ENCODE measurements around the gene MYZAP. TPM values are rescaled to one million over a fixed set of nuclear protein-coding genes. Genes with fewer than 3 reads are reported as not detected.

MYZAP gene
- total RNA-seq, 1 experiment from 2014 or later, result 5.9 TPM

GRCh38 chr15:57551715-57552677 lies 39.7 kb upstream of the MYZAP start:
- H3K4me2 ChIP-seq, result peak overlapping the region; percentile 74
- intact Hi-C loops (cut with micrococcal nuclease; ENCODE audit: unreplicated experiment), result no loop called here
- H3K27ac ChIP-seq, result peak overlapping the region; percentile 71

GRCh38 chr15:57552678-57553334 lies 38.9 kb upstream of the MYZAP start:
- peak overlapping the region; percentile 71; the same call in 1 of the 2 replicates for H3K27ac ChIP-seq
- H3K9me2 ChIP-seq (ENCODE audit: insufficient read depth), result no peaks in the 10 kb centered on the region
- BruUV-seq (replicated peaks), result no TSS peak
- no peaks in the 10 kb centered on the region for H3K27me3 ChIP-seq (ENCODE audit: insufficient read depth, low read depth)
- DNase-seq, result no peak
- intact Hi-C loops (cut with micrococcal nuclease; ENCODE audit: unreplicated experiment), result no loop called here
- H4K20me1 ChIP-seq (ENCODE audit: insufficient read depth), result no peaks in the 10 kb centered on the region
- H3K4me3 ChIP-seq, result no peak overlapping the region
- no peaks in the 10 kb centered on the region for H3K9me3 ChIP-seq (ENCODE audit: insufficient read depth, low read depth)
- H3K4me1 ChIP-seq (replicated peaks; ENCODE audit: insufficient read depth), result peaks cover 28% of the 10 kb centered on the region
- peak overlapping the region; percentile 74; the same call in 1 of the 2 replicates for H3K4me2 ChIP-seq
- ChIA-PET CTCF (interaction anchor here (1.5 kb wide), 1 partner anchor 10 kb away, joined by 6 read pairs; no protein-coding TSS in a partner anchor), POLR2A (ENCODE audit: unreplicated experiment) (no interaction called here)
- peaks cover 16% of the 10 kb centered on the region for H3F3A ChIP-seq (ENCODE audit: insufficient read depth, low read depth)
- no peaks in the 10 kb centered on the region for H3K79me2 ChIP-seq (ENCODE audit: low read depth)
- TF ChIP-seq CTCF (conservative IDR thresholded peaks at IDR 0.05) (no peak), EZH2 (IDR thresholded peaks at IDR 0.05; ENCODE audit: low read depth) (no peak)
- no peak overlapping the region for H2AFZ ChIP-seq
- H3K36me3 ChIP-seq (ENCODE audit: low read depth), result no peaks in the 10 kb centered on the region

More at GRCh38 chr15:57551715-57552677, 39.7 kb upstream of the MYZAP start:
- CTCF ChIA-PET, result interaction anchor here (0.6 to 1.5 kb wide), 3 partner anchors 10 to 24 kb away, joined by 3 to 6 read pairs (median 4); no protein-coding TSS in a partner anchor
- Histone ChIP-seq H3K27me3 (ENCODE audit: insufficient read depth, low read depth) (no peaks in the 10 kb centered on the region), H2AFZ (0 out of 2 replicates have a peak overlapping the region, but pooled peaks have one; percentile 46), H3K4me3 (peak overlapping the region; percentile 10; the same call in 1 of the 2 replicates), H3K79me2 (ENCODE audit: low read depth) (no peaks in the 10 kb centered on the region), H3K4me1 (replicated peaks; ENCODE audit: insufficient read depth) (peaks cover 28% of the 10 kb centered on the region), H3F3A (ENCODE audit: insufficient read depth, low read depth) (peaks cover 16% of the 10 kb centered on the region), H4K20me1 (ENCODE audit: insufficient read depth) (no peaks in the 10 kb centered on the region), H3K36me3 (ENCODE audit: low read depth) (no peaks in the 10 kb centered on the region), H3K9me3 (ENCODE audit: insufficient read depth, low read depth) (no peaks in the 10 kb centered on the region), H3K9me2 (ENCODE audit: insufficient read depth) (no peaks in the 10 kb centered on the region)
- DNase-seq, result peak; percentile 78 to 91
- POLR2A ChIA-PET (ENCODE audit: unreplicated experiment), result interaction anchor here (0.7 kb wide), 1 partner anchor 156 kb away, joined by 4 read pairs; no protein-coding TSS in a partner anchor
- BruUV-seq (replicated peaks), result TSS peak; percentile 34
- no peak for TF ChIP-seq CTCF (conservative IDR thresholded peaks at IDR 0.05)
- no peak for TF ChIP-seq EZH2 (IDR thresholded peaks at IDR 0.05; ENCODE audit: low read depth)

GRCh38 chr15:57553526-57553925 lies 38.2 kb upstream of the MYZAP start:
- Histone ChIP-seq H3K9me2 (ENCODE audit: insufficient read depth) (no peaks in the 10 kb centered on the region), H4K20me1 (ENCODE audit: insufficient read depth) (no peaks in the 10 kb centered on the region), H3K36me3 (ENCODE audit: low read depth) (no peaks in the 10 kb centered on the region), H3F3A (ENCODE audit: insufficient read depth, low read depth) (peaks cover 16% of the 10 kb centered on the region), H3K9me3 (ENCODE audit: insufficient read depth, low read depth) (no peaks in the 10 kb centered on the region), H3K4me3 (no peak overlapping the region), H2AFZ (no peak overlapping the region), H3K27me3 (ENCODE audit: insufficient read depth, low read depth) (no peaks in the 10 kb centered on the region), H3K4me2 (no peak overlapping the region), H3K27ac (no peak overlapping the region), H3K4me1 (replicated peaks; ENCODE audit: insufficient read depth) (peaks cover 28% of the 10 kb centered on the region), H3K79me2 (ENCODE audit: low read depth) (no peaks in the 10 kb centered on the region)
- ChIA-PET POLR2A (ENCODE audit: unreplicated experiment) (no interaction called here), CTCF (interaction anchor here (1.5 kb wide), 1 partner anchor 11 kb away, joined by 6 read pairs; no protein-coding TSS in a partner anchor)
- intact Hi-C loops (cut with micrococcal nuclease; ENCODE audit: unreplicated experiment), result no loop called here
- BruUV-seq (replicated peaks), result no TSS peak
- DNase-seq, result no peak
- no peak for TF ChIP-seq EZH2 (IDR thresholded peaks at IDR 0.05; ENCODE audit: low read depth)
- TF ChIP-seq CTCF (conservative IDR thresholded peaks at IDR 0.05), result no peak

Measured in PC-9 (cell line).